Measurements from ENCODE around the gene COQ2. TPM values are rescaled to one million over a fixed set of nuclear protein-coding genes. Genes with fewer than 3 reads are reported as not detected.

COQ2 gene
- total and polyA plus RNA-seq, 8 donors: 13.0 to 17.9 (median 16.0) TPM

GRCh38 chr4:83248486-83248885 is 36.1 kb downstream of the COQ2 start:
- DNase-seq (no peak), ATAC-seq (no peak)
- no peak for TF ChIP-seq CTCF (IDR thresholded peaks at IDR 0.05)
- Histone ChIP-seq H3K4me3 (no peak overlapping the region), H3K9me3 (no peaks in the 10 kb centered on the region), H3K27ac (no peak overlapping the region), H3K27me3 (no peaks in the 10 kb centered on the region), H3K4me1 (peaks cover 0 to 27% of the 10 kb centered on the region in 2 donors), H3K36me3 (no peaks in the 10 kb centered on the region)
- intact Hi-C loops (cut with DNase I): no loop called here

GRCh38 chr4:83247415-83248357 is 36.9 kb downstream of the COQ2 start:
- H3K27me3 ChIP-seq: no peaks in the 10 kb centered on the region
- DNase-seq (no peak), ATAC-seq (no peak)
- H3K36me3 ChIP-seq: no peaks in the 10 kb centered on the region
- H3K9me3 ChIP-seq: no peaks in the 10 kb centered on the region
- H3K27ac ChIP-seq: no peak overlapping the region
- intact Hi-C loops (cut with DNase I): no loop called here
- TF ChIP-seq CTCF (IDR thresholded peaks at IDR 0.05): no peak
- H3K4me1 ChIP-seq: peaks cover 0 to 19% of the 10 kb centered on the region in 2 donors
- H3K4me3 ChIP-seq: no peak overlapping the region

- no peak for DNase-seq
- Histone ChIP-seq H3K36me3 (no peaks in the 10 kb centered on the region), H3K4me3 (no peak overlapping the region), H3K4me1 (peaks cover 0 to 17% of the 10 kb centered on the region in 2 donors), H3K9me3 (no peaks in the 10 kb centered on the region), H3K27me3 (no peaks in the 10 kb centered on the region), H3K27ac (peak overlapping the region in 1 of 2 donors; percentile 65)
- intact Hi-C loops (cut with DNase I): no loop called here
- no peak for TF ChIP-seq CTCF (IDR thresholded peaks at IDR 0.05)
- ATAC-seq: no peak
Observed at GRCh38 chr4:83241132-83241531, 43.5 kb downstream of the COQ2 start.

- TF ChIP-seq CTCF (IDR thresholded peaks at IDR 0.05): no peak
- Histone ChIP-seq H3K9me3 (no peaks in the 10 kb centered on the region), H3K27ac (peak overlapping the region in 1 of 2 donors; percentile 65), H3K4me3 (no peak overlapping the region), H3K36me3 (no peaks in the 10 kb centered on the region), H3K4me1 (peaks cover 0 to 17% of the 10 kb centered on the region in 2 donors), H3K27me3 (no peaks in the 10 kb centered on the region)
- DNase-seq (no peak), ATAC-seq (peak; percentile 53)
- intact Hi-C loops (cut with DNase I): no loop called here
Observed at GRCh38 chr4:83240379-83240875, 44.2 kb downstream of the COQ2 start.
